Natural killer cell (primary cell): ENCODE results near the gene C18orf32. TPM values are rescaled to one million over a fixed set of nuclear protein-coding genes. Genes with fewer than 3 reads are reported as not detected.

Experiments used
- ATAC-seq, 3 donors: fragments of 150-1000 bp in 2 of 3; fragments of 200-7000 bp in 1 of 3; cut with Tn5 transposase; 1 replicate in 1 of 3; 2 replicates in 2 of 3; pipeline ENCODE4 v1.10.0; 2021; ENCODE audit warnings: mild to moderate bottlenecking in 2 of 3, moderate library complexity in 2 of 3
- DNase-seq, 2 donors: peaks; one replicate each; pipeline versions ENCODE4 v3.0.0 to v3.0.0-alpha.2; 2013 to 2021; ENCODE audit warnings: mixed read lengths in 1 of 2
- H3K27ac ChIP-seq: one replicate; pipeline ENCODE4 v1.5.1; 2013; ENCODE audit warnings: mild to moderate bottlenecking, low read length
- H3K27me3 ChIP-seq: one replicate; pipeline ENCODE4 v1.6.1; 2013; ENCODE audit warnings: low read length; ENCODE audit not compliant: control insufficient read depth, insufficient read depth
- H3K36me3 ChIP-seq: one replicate; pipeline ENCODE4 v1.6.1; 2013; ENCODE audit warnings: low read length; ENCODE audit not compliant: control insufficient read depth, insufficient read depth
- H3K4me1 ChIP-seq: one replicate; pipeline ENCODE4 v1.6.1; 2013; ENCODE audit warnings: low read length; ENCODE audit not compliant: control insufficient read depth, insufficient read depth
- H3K4me3 ChIP-seq: one replicate; pipeline ENCODE4 v1.5.1; 2013; ENCODE audit warnings: low read length
- H3K9me3 ChIP-seq: one replicate; pipeline ENCODE4 v1.6.1; 2013; ENCODE audit warnings: low read length; ENCODE audit not compliant: control insufficient read depth, insufficient read depth
- H3K27ac Mint-ChIP-seq, 2 donors: one replicate each; pipeline ENCODE4 v1.8.0; 2022; ENCODE audit warnings: mild to moderate bottlenecking in 2 of 2, mixed read lengths in 2 of 2, moderate library complexity in 1 of 2
- H3K27me3 Mint-ChIP-seq, 2 donors: one replicate each; pipeline ENCODE4 v1.8.0; 2022; ENCODE audit warnings: low read depth in 2 of 2, mixed read lengths in 2 of 2
- H3K36me3 Mint-ChIP-seq: one replicate; pipeline ENCODE4 v1.8.0; 2022; ENCODE audit warnings: mixed read lengths
- H3K4me1 Mint-ChIP-seq, 2 donors: one replicate each; pipeline ENCODE4 v1.8.0; 2022; ENCODE audit warnings: mixed read lengths in 2 of 2
- H3K4me3 Mint-ChIP-seq: one replicate; pipeline ENCODE4 v1.8.0; 2022; ENCODE audit warnings: mild to moderate bottlenecking, moderate library complexity, mixed read lengths
- H3K9me3 Mint-ChIP-seq, 2 donors: one replicate each; pipeline ENCODE4 v1.8.0; 2022; ENCODE audit warnings: mixed read lengths in 2 of 2
- WGBS: methylation state at CpG from one replicate; pipeline ENCODE4 v1.1.7; 2013; ENCODE audit warnings: missing lambda C conversion rate; ENCODE audit not compliant: insufficient coverage; 5-methylcytosine and 5-hydroxymethylcytosine counted together
- intact Hi-C: fragments of 100-400 bp; cut with micrococcal nuclease; formaldehyde crosslinking; loops from one replicate; pipeline ENCODE4 v1.14.2; 2022
- total RNA-seq, 4 donors: library from RNA; stranded (reverse); fragments of 120-200 nt in 1 of 4; gene quantifications; one replicate each; pipeline versions ENCODE4 v1.2.3 to v1.2.4, GENCODE V29; 2013 to 2022
- TF ChIP-seq, protein P1 (sequence below): fragments of 200-600 bp; IDR thresholded peaks from one replicate; pipeline ENCODE4 v1.8.0; 2022; ENCODE audit warnings: antibody characterized with exemption

C18orf32 gene
- total RNA-seq, 3 donors from 2014 or later (not counting 1 experiment from before 2014, with no cell fraction given) = 18.8 to 28.0 (median 23.9) TPM

DNA sequence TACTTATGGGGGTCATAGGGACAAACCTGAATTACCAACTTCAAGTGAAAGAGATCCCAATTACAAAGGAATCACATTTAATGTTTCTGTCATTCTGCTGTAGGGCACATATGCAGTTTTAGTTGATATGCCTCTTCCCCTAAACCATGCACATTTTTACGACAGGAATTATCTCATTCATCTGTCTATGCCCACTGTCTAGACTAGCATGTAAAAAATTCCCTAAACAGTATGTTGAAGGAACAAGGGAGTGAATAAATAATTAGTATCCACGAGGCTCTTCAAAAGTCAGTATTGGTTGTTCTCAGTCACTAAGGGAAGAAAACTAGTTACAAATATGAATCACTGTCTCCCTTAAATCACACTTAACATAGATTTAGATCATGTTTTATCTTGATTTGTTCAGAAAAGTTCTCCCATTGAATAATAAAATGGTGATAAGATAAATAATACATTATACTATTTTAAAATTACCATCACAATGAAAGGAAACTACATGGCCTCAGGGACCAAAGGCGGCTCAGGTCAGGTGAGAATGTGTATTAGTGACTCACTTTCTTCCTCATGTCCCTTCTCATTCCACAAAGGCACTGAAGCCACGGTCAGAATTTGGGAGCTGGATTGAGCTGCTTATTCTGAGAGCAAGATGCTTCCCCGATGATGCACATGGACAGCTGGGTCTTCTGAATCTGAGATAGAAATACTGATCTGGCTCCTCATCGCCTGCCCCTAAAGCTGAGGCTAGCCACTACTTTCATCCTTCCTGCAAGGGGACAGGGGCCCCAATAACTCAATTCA is 55.7 kb downstream of the C18orf32 start:
- H3K27ac Mint-ChIP-seq = no peak overlapping the region
- TF ChIP-seq, protein P1, sequence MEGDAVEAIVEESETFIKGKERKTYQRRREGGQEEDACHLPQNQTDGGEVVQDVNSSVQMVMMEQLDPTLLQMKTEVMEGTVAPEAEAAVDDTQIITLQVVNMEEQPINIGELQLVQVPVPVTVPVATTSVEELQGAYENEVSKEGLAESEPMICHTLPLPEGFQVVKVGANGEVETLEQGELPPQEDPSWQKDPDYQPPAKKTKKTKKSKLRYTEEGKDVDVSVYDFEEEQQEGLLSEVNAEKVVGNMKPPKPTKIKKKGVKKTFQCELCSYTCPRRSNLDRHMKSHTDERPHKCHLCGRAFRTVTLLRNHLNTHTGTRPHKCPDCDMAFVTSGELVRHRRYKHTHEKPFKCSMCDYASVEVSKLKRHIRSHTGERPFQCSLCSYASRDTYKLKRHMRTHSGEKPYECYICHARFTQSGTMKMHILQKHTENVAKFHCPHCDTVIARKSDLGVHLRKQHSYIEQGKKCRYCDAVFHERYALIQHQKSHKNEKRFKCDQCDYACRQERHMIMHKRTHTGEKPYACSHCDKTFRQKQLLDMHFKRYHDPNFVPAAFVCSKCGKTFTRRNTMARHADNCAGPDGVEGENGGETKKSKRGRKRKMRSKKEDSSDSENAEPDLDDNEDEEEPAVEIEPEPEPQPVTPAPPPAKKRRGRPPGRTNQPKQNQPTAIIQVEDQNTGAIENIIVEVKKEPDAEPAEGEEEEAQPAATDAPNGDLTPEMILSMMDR = no peak

More for the DNA sequence above, 55.7 kb downstream of the C18orf32 start:
- Histone ChIP-seq H3K9me3 (no peaks in the 10 kb centered on the region), H3K4me1 (no peaks in the 10 kb centered on the region), H3K27ac (no peak overlapping the region), H3K4me3 (no peak overlapping the region), H3K36me3 (peaks cover 15% of the 10 kb centered on the region), H3K27me3 (no peaks in the 10 kb centered on the region)
- ATAC-seq = no peak
- Mint-ChIP-seq H3K36me3 (peaks cover 12% of the 10 kb centered on the region), H3K27me3 (no peaks in the 10 kb centered on the region), H3K9me3 (no peaks in the 10 kb centered on the region), H3K4me1 (peaks cover 10 to 19% of the 10 kb centered on the region in 2 donors), H3K4me3 (no peak overlapping the region)
- 97% methylated on average over 4 of the region's 6 CpGs for WGBS
- intact Hi-C loops = no loop called here
- DNase-seq = no peak

Other genes with a start within 250 kb of the C18orf32 start
- 10 to 100 TPM; 78.2 to 81.3 (median 78.4) TPM for gene DYM, start 26.6 kb downstream of the C18orf32 start, total RNA-seq
- gene RPL17, start 5.2 kb upstream of the C18orf32 start, total RNA-seq = 1,000 to 10,000 TPM; 1,115 to 1,338 (median 1,336) TPM
- gene LIPG, start 74.8 kb upstream of the C18orf32 start, total RNA-seq = under 1 TPM in 1 of 3 donors, not detected in 2; 0.48 TPM